HG02642 (cell line): Measurements from ENCODE around the gene SYNE3.
"Not testable (repeated sequence)": the region's sequence is repeated elsewhere in the genome, so short reads cannot be mapped to it uniquely, and the experiment has no call there.

Source experiments
- ATAC-seq: cut with Tn5 transposase; IDR thresholded peaks from one replicate; pipeline ENCODE4 v1.9.1; 2021; ENCODE audit warnings: mild to moderate bottlenecking; ENCODE audit not compliant: unreplicated experiment, poor library complexity

The SYNE3 gene

DNA sequence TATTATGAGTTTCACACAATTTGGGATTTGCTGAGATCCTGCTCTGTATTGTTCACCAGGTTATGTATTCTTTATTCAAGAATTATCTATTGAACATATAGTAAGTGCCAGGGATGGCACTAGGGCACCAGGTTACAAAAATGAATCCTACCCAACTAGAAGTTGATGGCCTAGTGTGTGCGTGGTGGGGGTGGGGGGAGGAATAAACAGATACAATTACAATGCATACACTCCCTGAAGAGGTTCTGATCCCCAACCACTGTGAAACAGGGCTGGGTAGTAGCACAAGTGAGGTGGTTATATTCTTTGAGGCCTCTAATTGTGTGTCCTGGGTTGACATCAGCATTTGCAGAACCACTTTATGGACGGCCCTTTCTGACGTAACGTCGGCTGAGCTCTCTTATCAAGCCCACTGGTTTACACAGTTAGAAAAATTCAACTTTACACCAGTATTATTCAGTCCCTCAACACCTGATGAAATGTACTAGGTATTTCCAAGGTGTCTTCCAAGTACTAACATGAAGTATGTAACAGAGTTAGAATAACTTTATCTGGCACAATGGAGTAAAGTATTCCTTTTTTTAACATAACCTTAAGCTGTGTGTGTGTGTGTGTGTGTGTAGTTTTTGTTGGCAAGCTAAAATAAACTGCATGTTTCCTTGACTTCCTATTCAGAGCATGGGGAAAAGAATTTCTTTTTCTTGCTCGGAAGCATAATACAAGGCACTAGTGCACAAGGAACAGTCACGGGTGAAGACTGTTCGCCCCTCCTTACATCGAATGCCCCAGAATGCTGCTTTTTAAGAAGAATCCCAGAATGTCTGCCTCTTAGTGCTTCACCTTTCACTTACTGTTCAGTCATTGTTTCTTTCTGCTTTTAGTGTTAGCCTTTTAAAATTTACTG is 10.3 kb upstream of the SYNE3 start:
- no peak for ATAC-seq

DNA sequence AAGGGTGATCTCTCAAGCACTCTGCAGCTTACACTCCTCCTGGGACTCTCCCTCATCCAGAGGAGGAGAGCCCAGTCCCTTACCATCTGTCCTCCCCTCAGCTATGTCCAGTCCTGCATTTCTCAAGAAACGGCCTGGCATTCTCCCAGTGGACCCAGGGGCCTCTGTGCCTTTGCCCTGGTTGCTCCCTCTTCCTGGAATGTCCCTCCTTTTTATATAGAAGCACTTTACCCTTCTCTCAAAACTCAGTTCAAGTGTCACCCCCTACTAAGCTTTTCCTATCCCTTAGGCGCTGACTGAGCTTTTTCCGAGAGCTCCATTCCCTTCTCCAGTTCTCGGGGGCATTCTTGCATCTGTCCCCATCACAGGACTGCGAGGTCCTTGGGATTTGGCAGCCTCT is 9.5 kb upstream of the SYNE3 start:
- ATAC-seq, result no peak

DNA sequence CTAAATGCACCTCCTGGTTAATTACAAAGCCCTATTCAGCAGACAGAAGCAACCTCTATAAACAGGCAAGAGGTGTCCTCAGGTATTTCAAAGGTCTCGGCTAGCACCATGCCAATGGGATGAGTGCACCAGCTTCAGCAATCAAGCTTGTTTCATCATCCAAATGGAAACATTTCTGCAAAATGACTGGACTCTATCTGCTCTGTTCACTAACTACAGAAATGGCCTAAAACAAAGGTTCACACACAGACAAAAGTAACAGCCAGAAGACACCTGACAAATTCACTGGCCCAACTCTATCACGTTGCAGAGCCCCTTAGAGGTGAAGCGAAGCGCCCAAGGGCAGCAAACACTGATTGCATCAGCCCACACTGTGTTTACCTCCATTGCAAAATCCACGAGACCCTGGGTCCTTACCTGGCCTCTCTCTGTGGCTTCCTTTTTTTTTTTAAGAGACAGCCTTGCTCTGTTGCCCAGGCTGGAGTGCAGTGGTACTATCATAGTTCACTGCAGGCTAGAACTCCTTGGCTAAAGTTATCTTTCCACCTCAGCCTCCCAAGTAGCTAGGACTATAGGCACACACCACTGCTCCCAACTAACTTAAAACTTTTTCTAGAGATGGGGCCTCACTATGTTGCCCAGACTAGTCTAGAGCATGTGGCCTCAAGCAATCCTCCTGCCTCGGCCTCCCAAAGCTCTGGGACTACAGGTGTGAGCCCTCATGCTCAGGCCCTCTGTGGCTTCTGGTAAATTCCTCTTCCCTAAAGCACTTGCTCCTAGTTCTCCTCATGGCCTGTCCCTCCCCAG is 8.5 kb upstream of the SYNE3 start:
- no peak for ATAC-seq

DNA sequence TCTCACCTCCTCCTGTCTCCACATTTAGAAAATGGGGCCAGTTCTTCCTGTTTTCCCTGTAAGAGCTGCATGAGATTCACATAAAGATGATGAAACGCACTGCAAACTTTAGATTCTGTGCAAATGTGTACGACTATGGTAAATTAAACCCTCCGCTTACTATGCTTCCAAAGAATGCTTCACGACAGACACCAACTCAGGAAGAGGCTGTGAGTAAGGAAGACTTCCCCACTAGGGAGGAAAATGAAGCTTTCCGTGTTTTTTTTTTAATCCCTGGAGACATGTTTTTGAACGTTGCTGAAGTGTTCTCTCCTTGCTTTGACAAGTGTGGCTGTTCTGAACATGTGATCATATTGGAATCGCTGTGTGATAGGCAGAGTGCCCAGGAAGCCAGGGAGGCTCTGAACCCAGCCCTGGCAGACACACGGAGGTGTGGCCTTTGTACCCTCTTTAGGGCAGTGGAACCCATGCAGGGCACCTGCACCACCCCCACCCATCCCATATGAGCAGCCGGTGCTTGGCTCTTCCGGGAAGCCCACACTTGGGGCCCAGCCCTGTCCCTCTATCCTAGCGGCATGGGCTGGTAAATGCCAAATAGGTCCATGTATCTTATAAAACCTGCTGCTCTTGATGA is 7.5 kb upstream of the SYNE3 start:
- ATAC-seq, result no peak

DNA sequence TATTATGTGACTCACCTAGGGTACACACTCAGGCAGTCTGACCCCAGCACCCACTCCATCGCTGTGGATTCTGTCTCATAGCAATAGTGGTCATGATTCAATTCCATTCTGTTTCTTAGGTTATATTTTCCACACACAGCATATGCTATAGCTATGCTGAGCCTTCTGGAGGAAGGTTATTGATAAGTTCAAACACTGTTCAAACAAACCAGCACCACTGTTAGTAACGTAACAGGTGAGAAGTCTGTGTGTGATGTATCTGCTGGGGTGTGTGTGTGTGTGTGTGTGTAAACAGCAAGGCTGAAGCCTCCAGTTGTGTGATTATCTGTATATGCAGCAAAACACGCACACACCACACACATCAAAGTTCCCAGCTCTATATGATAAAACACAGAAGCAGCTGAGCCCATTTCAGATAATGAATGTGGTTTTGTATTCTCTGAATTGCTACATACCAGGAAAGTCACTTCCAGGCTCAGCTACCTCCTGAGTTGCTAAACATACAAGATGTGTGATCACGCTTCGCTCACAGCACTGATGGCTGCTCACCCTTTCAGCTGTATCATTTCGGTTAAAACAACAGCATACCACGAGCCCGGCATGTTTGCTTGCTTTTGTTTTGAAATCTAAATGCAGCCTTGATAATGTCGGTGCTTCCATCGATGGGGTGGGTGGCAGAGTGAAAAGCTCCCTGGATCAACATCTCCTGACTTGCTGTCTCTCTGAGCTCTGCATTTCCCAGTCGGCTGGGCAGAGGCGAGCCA is 6.8 kb upstream of the SYNE3 start:
- ATAC-seq, result no peak

DNA sequence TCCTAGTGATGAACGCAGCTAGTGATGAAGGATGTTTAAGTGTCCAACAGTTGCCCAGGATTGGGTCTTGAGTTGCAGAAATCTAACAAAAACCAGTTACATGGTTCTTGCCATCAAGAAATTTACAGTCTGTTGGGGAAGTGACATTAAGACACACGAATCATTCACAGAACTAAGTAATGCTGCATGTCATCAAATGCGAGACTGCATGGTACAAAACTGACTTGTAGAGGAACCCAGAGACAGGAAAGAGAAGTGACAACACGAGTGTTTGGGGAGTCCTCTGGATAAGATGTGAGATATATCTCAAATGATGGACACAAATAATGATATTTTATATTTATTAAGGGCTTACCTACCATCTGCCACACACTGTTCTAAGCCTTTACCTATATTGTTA is 6.1 kb upstream of the SYNE3 start:
- no peak for ATAC-seq

DNA sequence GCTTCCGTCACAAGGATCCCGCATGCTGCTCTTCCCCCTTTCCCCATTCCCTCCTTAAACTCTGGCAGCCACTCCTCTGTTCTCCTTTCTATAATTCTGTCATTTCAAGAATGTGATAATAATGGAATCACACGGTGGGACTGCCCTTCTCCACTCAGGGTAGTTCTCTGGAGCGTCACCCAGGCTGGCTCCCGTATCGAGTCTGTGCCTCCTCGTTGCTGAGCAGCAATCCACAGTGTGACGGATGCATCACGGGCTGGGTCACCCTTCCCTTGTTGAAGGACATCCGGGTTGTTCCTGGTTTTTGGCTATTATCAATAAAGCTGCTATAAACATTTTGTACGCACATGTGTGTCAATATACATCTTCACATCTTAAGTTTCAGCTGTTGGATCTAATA is 5.7 kb upstream of the SYNE3 start:
- ATAC-seq, result no peak

DNA sequence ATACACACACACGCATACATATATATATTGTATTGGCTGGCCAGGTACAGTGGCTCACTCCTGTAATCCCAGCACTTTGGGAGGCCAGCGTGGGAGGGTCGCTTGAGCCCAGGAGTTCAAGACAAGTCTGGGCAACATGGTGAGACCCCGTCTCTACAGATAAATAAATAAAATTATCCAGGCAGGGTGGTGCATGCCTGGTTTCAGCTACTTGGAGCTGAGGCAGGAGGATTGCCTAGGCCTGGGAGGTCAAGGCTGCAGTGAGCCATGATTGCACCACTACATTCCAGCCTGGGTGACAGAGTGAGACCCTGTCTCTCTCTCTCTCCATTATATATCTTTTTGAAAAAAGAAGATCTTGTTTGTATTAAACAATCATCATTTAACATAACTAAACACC is 4.6 kb upstream of the SYNE3 start:
- ATAC-seq, result no peak

DNA sequence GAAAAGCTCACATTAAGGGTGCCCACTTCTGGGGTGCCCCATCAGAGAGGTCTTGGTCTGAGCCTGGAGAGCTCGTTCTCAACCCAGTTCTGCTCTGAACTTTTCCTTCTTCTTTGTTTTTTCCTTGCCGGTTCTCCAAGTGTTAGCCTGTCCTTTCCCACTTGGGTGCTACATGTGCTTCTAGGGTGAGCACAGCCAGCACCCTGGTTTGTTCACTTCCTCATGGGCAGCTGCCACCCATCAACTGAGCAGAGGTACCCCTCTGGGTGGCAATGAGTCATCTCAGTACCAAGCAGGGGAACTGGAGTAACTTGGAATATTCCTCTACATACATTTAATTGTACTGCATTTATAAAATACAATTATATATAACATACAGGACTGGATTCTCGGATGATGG is 3.9 kb upstream of the SYNE3 start:
- no peak for ATAC-seq

DNA sequence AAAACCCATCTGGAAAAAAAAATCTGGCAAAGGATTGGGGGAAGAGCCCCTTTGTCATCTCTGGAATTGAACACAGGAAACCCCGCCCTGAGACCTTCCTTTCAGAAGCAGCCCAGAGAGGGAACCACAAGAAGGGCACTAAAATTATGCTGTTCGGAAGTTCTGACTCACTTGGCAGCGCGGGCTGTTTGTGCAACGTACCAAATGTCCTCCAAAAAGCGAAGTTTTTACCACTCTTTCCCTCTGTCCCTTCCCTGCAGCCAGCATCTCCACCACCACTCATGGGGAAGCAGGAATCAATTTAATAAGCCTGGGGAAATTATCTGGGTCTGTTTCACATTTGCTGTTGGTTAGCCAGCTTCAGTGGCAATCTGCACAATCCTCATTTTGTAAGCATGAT is 3.2 kb upstream of the SYNE3 start:
- no peak for ATAC-seq

DNA sequence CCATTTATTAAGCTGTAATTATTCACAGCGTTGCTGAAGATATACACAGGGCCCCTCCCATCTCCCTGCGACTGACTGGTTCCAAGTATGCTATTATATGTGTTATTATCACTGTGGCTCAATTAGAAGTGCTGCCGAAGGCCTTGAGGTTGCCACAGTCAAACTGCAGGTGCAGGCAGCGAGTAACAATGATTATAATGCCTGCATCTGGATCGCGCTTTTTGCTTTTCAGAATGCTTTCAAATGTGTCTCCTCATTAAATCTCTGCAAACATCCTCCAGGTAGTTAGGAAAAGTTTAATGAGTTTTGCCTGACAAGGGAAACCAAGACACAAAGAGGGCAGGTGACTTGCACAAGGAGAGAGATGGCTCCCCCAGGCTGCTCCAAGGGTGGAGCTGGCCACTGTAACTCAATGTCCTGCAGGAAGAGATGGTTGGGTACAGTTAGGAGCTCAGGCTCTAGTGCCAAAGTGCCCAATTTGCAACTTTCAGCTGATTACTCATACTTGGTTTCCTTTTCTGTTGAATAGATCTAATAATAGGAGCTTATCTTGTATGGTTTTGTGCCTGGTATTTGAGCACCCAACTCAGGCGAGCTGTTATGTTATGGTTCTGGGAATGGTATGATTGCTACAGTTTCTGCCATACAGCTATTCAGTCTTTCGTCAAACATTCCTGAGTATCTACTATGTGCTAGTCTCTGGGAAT is 1.7 kb upstream of the SYNE3 start:
- ATAC-seq, result no peak

DNA sequence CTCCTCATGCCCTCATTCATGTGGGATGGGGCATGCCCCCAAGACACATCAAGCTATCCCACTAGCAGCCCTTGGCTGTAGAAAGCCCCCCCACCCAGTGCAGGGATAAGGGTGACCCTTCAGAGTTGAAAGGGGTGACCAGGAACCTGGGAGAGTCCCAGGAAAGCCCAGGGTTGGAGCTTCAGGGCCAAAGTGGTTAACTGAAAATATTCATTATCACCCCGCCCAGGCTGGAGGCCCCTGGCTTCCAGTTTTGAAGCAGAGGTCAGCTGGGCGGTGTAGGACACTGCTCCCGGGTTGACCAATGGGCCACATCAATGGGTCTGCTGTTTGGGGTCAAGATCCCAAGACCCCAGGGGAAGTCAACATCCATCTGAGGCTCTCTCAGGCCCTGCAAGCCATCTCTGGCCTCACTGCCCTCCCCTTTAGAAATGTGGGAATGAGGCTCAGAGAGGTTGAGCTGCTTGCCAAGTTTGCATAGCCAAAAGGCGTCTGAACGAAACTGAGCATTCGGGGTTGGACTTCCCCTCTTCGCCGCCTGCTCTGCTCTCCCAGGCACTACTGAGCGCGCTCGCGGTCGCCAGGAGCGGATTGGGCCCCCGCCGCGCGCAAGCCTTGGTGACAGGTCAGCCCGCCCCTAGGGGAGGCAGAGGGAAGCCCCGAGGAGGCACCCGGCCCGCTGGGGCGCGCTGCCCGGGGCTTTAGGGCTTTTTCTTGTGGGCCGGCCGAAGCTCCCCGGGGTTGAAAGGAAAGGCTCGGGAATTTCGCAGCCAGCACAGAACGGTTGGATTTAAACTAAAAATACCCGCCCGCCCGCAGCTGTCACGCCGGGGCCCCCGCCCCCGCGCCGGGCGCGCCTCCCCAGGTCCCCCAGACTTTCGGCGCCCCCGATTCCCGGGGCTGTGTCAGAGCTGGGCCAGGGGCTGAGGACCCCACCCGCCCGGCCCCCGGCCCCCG is 576 bp downstream of the SYNE3 start:
- peak; percentile 82 for ATAC-seq

DNA sequence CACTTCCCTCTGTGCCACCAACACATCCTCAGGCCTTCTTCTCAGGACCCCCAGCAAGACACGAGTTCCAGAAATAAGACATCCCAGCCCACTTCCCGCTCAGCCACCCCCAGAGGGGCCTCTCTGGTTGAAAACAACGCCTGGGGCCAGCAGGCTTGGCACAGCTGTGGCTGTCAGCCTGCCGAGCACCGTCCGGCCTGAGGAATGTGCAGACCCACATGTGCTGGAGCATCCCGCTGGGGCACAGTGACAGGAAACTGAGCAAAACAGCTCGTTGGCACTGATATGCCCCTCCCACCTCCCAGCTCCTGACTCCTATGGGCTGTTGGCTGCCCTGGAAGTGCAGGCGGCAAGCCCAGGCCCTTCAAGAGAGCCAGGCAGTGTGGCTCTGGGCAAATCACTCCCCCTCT is 1.4 kb downstream of the SYNE3 start:
- no peak for ATAC-seq

DNA sequence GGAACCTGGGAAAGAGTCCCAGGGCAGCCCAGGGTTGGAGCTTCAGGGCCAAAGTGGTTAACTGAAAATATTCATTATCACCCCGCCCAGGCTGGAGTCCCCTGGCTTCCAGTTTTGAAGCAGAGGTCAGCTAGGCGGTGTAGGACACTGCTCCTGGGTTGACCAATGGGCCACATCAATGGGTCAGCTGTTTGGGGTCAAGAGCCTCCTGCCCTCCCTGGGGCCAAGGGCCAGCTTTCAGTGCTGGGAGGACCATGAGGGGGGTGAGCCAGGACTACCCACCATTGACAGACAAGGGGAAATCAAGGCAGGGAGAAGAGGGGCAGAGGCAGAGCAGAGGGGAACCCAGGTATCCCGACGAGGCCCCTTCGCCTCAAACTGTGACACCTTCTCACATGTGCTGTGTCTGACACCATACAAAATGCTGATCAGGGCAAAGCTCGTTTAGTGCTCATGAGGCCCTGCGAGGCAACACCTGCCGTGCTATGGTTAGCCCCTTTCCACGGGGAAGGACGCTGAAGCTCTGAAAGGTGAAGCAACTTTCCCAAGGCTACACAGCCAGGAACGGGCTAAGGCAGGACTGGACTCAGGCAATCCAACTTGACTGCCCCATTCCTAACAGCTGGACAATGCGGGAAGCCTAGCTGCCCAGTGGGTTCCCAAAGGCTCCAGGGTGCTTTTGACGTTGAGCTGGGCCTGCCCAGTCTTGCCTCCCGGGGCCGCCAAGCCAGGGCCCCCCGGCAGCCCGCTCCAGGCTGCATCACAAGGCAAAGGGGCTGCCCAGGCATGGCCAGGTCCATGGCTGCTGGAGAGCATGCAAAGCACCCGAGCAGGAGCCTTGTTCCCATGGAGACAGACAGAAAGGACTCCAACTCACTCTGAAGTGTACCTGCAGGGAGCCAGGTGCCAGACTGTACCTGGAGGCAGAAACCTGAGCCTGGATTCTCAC is 2.0 kb downstream of the SYNE3 start:
- no peak for ATAC-seq

DNA sequence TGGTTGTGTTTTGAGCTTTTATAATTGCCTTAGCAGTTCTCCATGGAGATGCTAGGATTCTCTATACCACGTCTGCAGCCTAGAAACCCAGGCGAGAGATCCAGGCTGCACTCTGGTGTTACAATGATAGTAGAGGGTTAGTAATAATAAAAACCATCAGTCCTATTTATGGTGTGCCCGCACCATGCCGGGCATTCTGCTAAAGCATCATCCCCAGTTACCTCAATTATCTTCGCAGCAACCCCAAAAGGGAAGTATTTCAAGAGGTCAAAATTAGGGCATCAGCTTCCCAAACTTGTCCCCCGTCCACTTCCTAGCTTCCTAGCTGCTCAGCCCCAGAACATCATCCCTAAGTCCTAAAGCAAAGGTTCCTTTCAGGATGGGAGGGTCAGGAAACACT is 3.2 kb downstream of the SYNE3 start:
- ATAC-seq, result no peak

DNA sequence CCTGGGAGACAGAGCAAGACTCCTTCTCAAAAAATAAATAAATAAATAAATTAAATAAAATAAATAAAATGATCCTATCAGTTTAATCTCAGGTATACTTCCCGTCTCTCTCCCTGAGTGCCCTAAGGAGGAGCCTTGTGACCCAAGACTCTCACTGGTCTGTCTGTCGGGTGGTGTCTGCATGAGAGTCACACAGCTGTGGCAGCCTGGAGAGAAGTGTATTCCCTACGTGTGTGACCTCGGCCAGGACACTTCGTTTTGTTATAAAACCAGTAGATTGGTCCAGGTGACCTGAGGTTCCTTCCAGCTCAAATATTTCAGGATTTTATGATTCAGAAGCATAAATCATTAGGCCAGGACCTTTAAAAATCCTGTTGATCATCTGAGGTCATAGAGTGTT is 4.8 kb downstream of the SYNE3 start:
- ATAC-seq, result no peak

DNA sequence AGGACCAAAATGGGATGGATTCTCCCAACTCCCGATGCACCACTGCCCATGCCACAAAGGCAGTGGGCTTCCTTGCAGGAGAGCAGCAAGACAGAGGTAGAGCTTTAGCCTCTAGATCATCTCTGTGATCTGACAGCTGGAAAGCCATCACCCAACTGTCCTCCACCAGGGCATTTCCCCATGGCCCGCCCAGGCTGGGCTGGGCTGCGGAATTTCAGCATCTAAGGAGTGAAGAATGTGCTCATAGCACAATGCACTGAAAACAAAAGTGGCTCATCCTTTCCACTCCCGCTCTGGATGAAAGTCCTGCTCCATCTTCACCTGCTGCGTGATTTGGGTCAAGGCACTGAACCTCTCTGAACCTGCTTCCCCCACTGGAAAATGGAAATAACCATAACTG is 5.6 kb downstream of the SYNE3 start:
- no peak for ATAC-seq

DNA sequence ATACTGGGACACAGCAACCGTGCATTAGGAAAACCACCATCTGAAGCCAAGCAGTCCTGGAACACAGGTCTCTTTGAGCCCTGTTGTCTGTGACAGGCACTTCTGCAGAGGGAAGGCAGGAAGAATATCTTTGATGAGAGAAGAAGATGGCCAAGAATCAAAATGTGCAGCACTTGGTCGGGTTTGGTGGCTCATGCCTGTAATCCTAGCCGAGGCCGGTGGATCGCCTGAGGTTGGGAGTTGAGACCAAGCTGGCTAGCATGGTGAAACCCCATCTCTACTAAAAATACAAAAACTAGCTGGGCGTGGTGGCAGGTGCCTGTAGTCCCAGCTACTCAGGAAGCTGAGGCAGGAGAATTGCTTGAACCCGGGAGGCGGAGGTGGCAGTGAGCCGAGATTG is 6.1 kb downstream of the SYNE3 start:
- ATAC-seq, result not testable (repeated sequence)
